GM18868 (cell line): ENCODE results near the gene CASP8.

Experiments used
- ATAC-seq: cut with Tn5 transposase; IDR thresholded peaks from one replicate; pipeline ENCODE4 v1.9.1; 2021; ENCODE audit warnings: mild to moderate bottlenecking, moderate library complexity; ENCODE audit not compliant: unreplicated experiment

The CASP8 gene

GRCh38 chr2:201260302-201260800, at the start of gene CASP8:
TSS of gene CASP8 (plus strand) at chr2:201260536. CDS start at chr2:201266487, 5,951 bp downstream.
- ATAC-seq, result peak; percentile 40

GRCh38 chr2:201215963-201216362, 44.4 kb upstream of the CASP8 start:
- ATAC-seq, result no peak

- no peak for ATAC-seq
Measured at GRCh38 chr2:201216918-201217317, 43.4 kb upstream of the CASP8 start.

- no peak for ATAC-seq
Measured at GRCh38 chr2:201218780-201219179, 41.6 kb upstream of the CASP8 start.

GRCh38 chr2:201219328-201220096, 40.8 kb upstream of the CASP8 start:
- no peak for ATAC-seq

- no peak for ATAC-seq
Measured at GRCh38 chr2:201220102-201220570, 40.2 kb upstream of the CASP8 start.

- peak; percentile 85 for ATAC-seq
Measured at GRCh38 chr2:201223089-201224073, 37.0 kb upstream of the CASP8 start.

- no peak for ATAC-seq
Measured at GRCh38 chr2:201228271-201228911, 31.9 kb upstream of the CASP8 start.

- no peak for ATAC-seq
Measured at GRCh38 chr2:201228912-201229290, 31.4 kb upstream of the CASP8 start.

- peak; percentile 49 for ATAC-seq
Measured at GRCh38 chr2:201231781-201232466, 28.4 kb upstream of the CASP8 start.

- ATAC-seq, result no peak
Measured at GRCh38 chr2:201232467-201232815, 27.9 kb upstream of the CASP8 start.

GRCh38 chr2:201233192-201233811, 27.0 kb upstream of the CASP8 start:
- peak; percentile 88 for ATAC-seq

- ATAC-seq, result peak; percentile 19
Measured at GRCh38 chr2:201233812-201234662, 26.3 kb upstream of the CASP8 start.

- ATAC-seq, result no peak
Measured at GRCh38 chr2:201234663-201235135, 25.6 kb upstream of the CASP8 start.

- ATAC-seq, result no peak
Measured at GRCh38 chr2:201235860-201236811, 24.2 kb upstream of the CASP8 start.

- ATAC-seq, result no peak
Measured at GRCh38 chr2:201237486-201238123, 22.7 kb upstream of the CASP8 start.
